Suprapubic skin (tissue), 4 donors: Measurements from ENCODE around the gene MCU.

ENCODE experiments used
- CTCF ChIP-seq, 2 donors: fragments of 200-600 bp in 1 of 2; fragments of 450-650 bp in 1 of 2; sonication (generic) in 1 of 2; IDR thresholded peaks; one replicate each; pipeline ENCODE4 v1.5.1; 2016 to 2019; ENCODE audit warnings: antibody characterized with exemption in 2 of 2, mild to moderate bottlenecking in 1 of 2, moderate library complexity in 1 of 2
- EP300 ChIP-seq: sonication (generic); formaldehyde crosslinking; IDR thresholded peaks from one replicate; pipeline ENCODE4 v1.6.1; 2017; ENCODE audit warnings: antibody characterized with exemption
- POLR2A ChIP-seq, 2 donors: fragments of 450-650 bp; IDR thresholded peaks; one replicate each; pipeline ENCODE4 v1.6.1; 2017; ENCODE audit warnings: antibody characterized with exemption in 2 of 2, mild to moderate bottlenecking in 2 of 2, moderate library complexity in 2 of 2
- POLR2AphosphoS5 ChIP-seq, 3 donors: sonication (generic); formaldehyde crosslinking; IDR thresholded peaks; one replicate each; pipeline ENCODE4 v1.6.1; 2017; ENCODE audit warnings: antibody characterized with exemption in 3 of 3

DNA sequence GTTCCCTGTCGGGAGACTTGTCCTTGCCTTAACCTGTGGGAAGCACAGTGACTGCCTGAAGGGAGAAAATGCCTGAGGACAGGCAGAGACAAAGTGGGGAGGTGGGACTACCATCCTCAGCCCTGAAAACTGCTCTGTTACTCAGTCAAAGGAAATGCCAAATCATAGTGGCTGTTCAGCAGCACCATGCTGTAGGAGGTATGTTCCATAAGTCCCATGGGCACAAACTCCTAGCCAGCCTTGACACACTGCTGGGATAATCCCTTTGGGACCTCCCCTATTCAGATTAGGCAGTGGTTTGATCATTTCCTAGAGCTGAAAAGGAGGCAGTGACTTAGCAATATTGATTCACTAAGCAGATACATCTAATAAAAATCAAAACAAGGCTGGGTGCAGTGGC, 80.1 kb downstream of the MCU start:
- TF ChIP-seq CTCF (IDR thresholded peaks at IDR 0.05), result no peak
- no peak for TF ChIP-seq POLR2AphosphoS5 (IDR thresholded peaks at IDR 0.05)
- TF ChIP-seq POLR2A (IDR thresholded peaks at IDR 0.05), result no peak
- no peak for TF ChIP-seq EP300
